CD4-positive, CD25-positive, alpha-beta regulatory T cell (primary cell): ENCODE measurements around the gene FAM107B. TPM values are rescaled to one million over a fixed set of nuclear protein-coding genes. Genes with fewer than 3 reads are reported as not detected.

Source experiments
- ATAC-seq, 2 donors: fragments of 150-1000 bp; cut with Tn5 transposase; one replicate each; pipeline ENCODE4 v1.10.0; 2021; ENCODE audit warnings: low read depth in 2 of 2, moderate number of reproducible peaks in 2 of 2, moderate library complexity in 1 of 2
- DNase-seq, 3 donors: peaks; one replicate each; pipeline versions ENCODE4 v3.0.0 to v3.0.0-alpha.2; 2012 to 2022; ENCODE audit warnings: mixed read lengths in 1 of 3
- H3K27ac ChIP-seq: one replicate; pipeline ENCODE4 v1.7.0; 2013; ENCODE audit warnings: mild to moderate bottlenecking, low read length; ENCODE audit not compliant: insufficient read depth, poor library complexity, severe bottlenecking
- H3K27me3 ChIP-seq: one replicate; pipeline ENCODE4 v1.7.0; 2013; ENCODE audit warnings: low read length; ENCODE audit not compliant: control insufficient read depth, insufficient read depth
- H3K36me3 ChIP-seq: one replicate; pipeline ENCODE4 v1.7.0; 2013; ENCODE audit warnings: mild to moderate bottlenecking, low read length, moderate library complexity; ENCODE audit not compliant: control insufficient read depth, insufficient read depth
- H3K4me1 ChIP-seq: 2 replicates; pipeline ENCODE4 v1.7.0; 2013; ENCODE audit warnings: mild to moderate bottlenecking, low read length; ENCODE audit not compliant: insufficient read depth, control insufficient read depth, poor library complexity, severe bottlenecking
- H3K4me3 ChIP-seq: one replicate; pipeline ENCODE4 v1.7.0; 2013; ENCODE audit warnings: low read depth, mild to moderate bottlenecking, low read length, moderate library complexity
- H3K9me3 ChIP-seq, 2 experiments: 1 replicate in 1 of 2; 2 replicates in 1 of 2; pipeline ENCODE4 v1.7.0; 2013; ENCODE audit warnings: low read length in 2 of 2, mild to moderate bottlenecking in 1 of 2, moderate library complexity in 1 of 2; ENCODE audit not compliant: control insufficient read depth in 2 of 2
- H3K27ac Mint-ChIP-seq, 3 donors: one replicate each; pipeline ENCODE4 v1.8.0; 2020 to 2022; ENCODE audit warnings: mild to moderate bottlenecking in 3 of 3, mixed read lengths in 3 of 3, moderate library complexity in 2 of 3
- H3K27me3 Mint-ChIP-seq: one replicate; pipeline ENCODE4 v1.8.0; 2022; ENCODE audit warnings: mild to moderate bottlenecking, mixed read lengths
- H3K36me3 Mint-ChIP-seq: one replicate; pipeline ENCODE4 v1.8.0; 2020; ENCODE audit warnings: mixed read lengths
- H3K4me1 Mint-ChIP-seq, 4 donors: one replicate each; pipeline ENCODE4 v1.8.0; 2020 to 2022; ENCODE audit warnings: mixed read lengths in 4 of 4, mild to moderate bottlenecking in 1 of 4
- H3K4me3 Mint-ChIP-seq, 4 donors: one replicate each; pipeline ENCODE4 v1.8.0; 2020 to 2022; ENCODE audit warnings: mild to moderate bottlenecking in 4 of 4, mixed read lengths in 4 of 4, moderate library complexity in 3 of 4
- H3K9me3 Mint-ChIP-seq, 7 donors: one replicate each; pipeline ENCODE4 v1.8.0; 2020 to 2022; ENCODE audit warnings: mixed read lengths in 7 of 7, mild to moderate bottlenecking in 3 of 7, moderate library complexity in 2 of 7
- polyA plus RNA-seq, 4 donors: library from polyadenylated mRNA; unstranded; fragments of 300-500 nt; fragmentation: Illumina TruSeq; gene quantifications; one replicate each; pipeline ENCODE4 v1.2.3, GENCODE V29; 2021
- total RNA-seq: library from RNA; stranded (reverse); gene quantifications from one replicate; pipeline ENCODE4 v1.2.3, GENCODE V29; 2022

FAM107B gene
- total and polyA plus RNA-seq, 5 donors from 2014 or later = 202 to 327 (median 296) TPM

GRCh38 chr10:14611968-14612693, 162.6 kb downstream of the FAM107B start:
- Mint-ChIP-seq H3K27me3 (no peaks in the 10 kb centered on the region), H3K27ac (peak overlapping the region in 1 of 3 donors; percentile 10), H3K36me3 (no peaks in the 10 kb centered on the region), H3K4me3 (no peak overlapping the region), H3K9me3 (no peaks in the 10 kb centered on the region), H3K4me1 (peaks cover 1 to 19% (median 11%) of the 10 kb centered on the region in 4 donors)
- no peak for ATAC-seq
- Histone ChIP-seq H3K9me3 (no peaks in the 10 kb centered on the region), H3K36me3 (no peaks in the 10 kb centered on the region), H3K4me3 (no peak overlapping the region), H3K27me3 (no peaks in the 10 kb centered on the region), H3K4me1 (peaks cover 8% of the 10 kb centered on the region), H3K27ac (no peak overlapping the region)
- DNase-seq = no peak

GRCh38 chr10:14609178-14609577, 165.5 kb downstream of the FAM107B start:
- H3K27ac Mint-ChIP-seq = peak overlapping the region in 1 of 3 donors; percentile 39
- peak overlapping the region in 1 of 4 donors; percentile 53 for H3K4me3 Mint-ChIP-seq
- ATAC-seq (no peak), DNase-seq (no peak)
- H3K4me3 ChIP-seq = no peak overlapping the region
- H3K9me3 ChIP-seq = no peaks in the 10 kb centered on the region
- peaks cover 14% of the 10 kb centered on the region for H3K4me1 ChIP-seq
- no peaks in the 10 kb centered on the region for H3K27me3 Mint-ChIP-seq
- no peaks in the 10 kb centered on the region for H3K9me3 Mint-ChIP-seq
- no peaks in the 10 kb centered on the region for H3K27me3 ChIP-seq
- H3K4me1 Mint-ChIP-seq = peaks cover 7 to 22% (median 17%) of the 10 kb centered on the region in 4 donors
- no peaks in the 10 kb centered on the region for H3K36me3 ChIP-seq
- H3K27ac ChIP-seq = no peak overlapping the region
- no peaks in the 10 kb centered on the region for H3K36me3 Mint-ChIP-seq

- Histone ChIP-seq H3K4me1 (peaks cover 14% of the 10 kb centered on the region), H3K9me3 (no peaks in the 10 kb centered on the region), H3K27me3 (no peaks in the 10 kb centered on the region), H3K27ac (no peak overlapping the region), H3K36me3 (no peaks in the 10 kb centered on the region), H3K4me3 (no peak overlapping the region)
- no peak for ATAC-seq
- no peak for DNase-seq
- no peak overlapping the region for H3K27ac Mint-ChIP-seq
- no peaks in the 10 kb centered on the region for H3K27me3 Mint-ChIP-seq
- peaks cover under 1% of the 10 kb centered on the region for H3K36me3 Mint-ChIP-seq
- peak overlapping the region in 1 of 4 donors; percentile 29 for H3K4me3 Mint-ChIP-seq
- H3K4me1 Mint-ChIP-seq = peaks cover 7 to 22% (median 17%) of the 10 kb centered on the region in 4 donors
- H3K9me3 Mint-ChIP-seq = no peaks in the 10 kb centered on the region
These were observed 166.2 kb downstream of the FAM107B start for GRCh38 chr10:14608381-14609001.

GRCh38 chr10:14606633-14607032, 168.1 kb downstream of the FAM107B start:
- peaks cover 14 to 39% (median 25%) of the 10 kb centered on the region in 4 donors for H3K4me1 Mint-ChIP-seq
- no peak for ATAC-seq
- peaks cover 32% of the 10 kb centered on the region for H3K4me1 ChIP-seq

GRCh38 chr10:14605231-14605925, 169.3 kb downstream of the FAM107B start:
- Histone ChIP-seq H3K27ac (peak overlapping the region; percentile 80), H3K36me3 (peaks cover 14% of the 10 kb centered on the region), H3K27me3 (no peaks in the 10 kb centered on the region), H3K4me3 (peak overlapping the region; percentile 93), H3K4me1 (peaks cover 45% of the 10 kb centered on the region), H3K9me3 (no peaks in the 10 kb centered on the region)
- Mint-ChIP-seq H3K27me3 (no peaks in the 10 kb centered on the region), H3K4me1 (peaks cover 14 to 51% (median 34%) of the 10 kb centered on the region in 4 donors), H3K36me3 (peaks cover 16% of the 10 kb centered on the region), H3K4me3 (peak overlapping the region; percentile 90 to 100 (median 94)), H3K27ac (peak overlapping the region; percentile 90 to 99 (median 93)), H3K9me3 (no peaks in the 10 kb centered on the region)
- DNase-seq (peak; percentile 34 to 84 (median 49)), ATAC-seq (peak; percentile 43 to 46)

More at GRCh38 chr10:14606633-14607032, 168.1 kb downstream of the FAM107B start:
- no peaks in the 10 kb centered on the region for H3K27me3 ChIP-seq
- H3K9me3 ChIP-seq = no peaks in the 10 kb centered on the region
- no peak overlapping the region for H3K27ac ChIP-seq
- no peak for DNase-seq
- H3K36me3 ChIP-seq = peaks cover 3% of the 10 kb centered on the region
- Mint-ChIP-seq H3K4me3 (peak overlapping the region in 3 of 4 donors; percentile 63 to 100 (median 90)), H3K36me3 (peaks cover 8% of the 10 kb centered on the region), H3K27me3 (no peaks in the 10 kb centered on the region), H3K9me3 (no peaks in the 10 kb centered on the region), H3K27ac (no peak overlapping the region)
- no peak overlapping the region for H3K4me3 ChIP-seq

- H3K27me3 ChIP-seq = no peaks in the 10 kb centered on the region
- DNase-seq = peak; percentile 64 to 75 (median 69)
- H3K36me3 Mint-ChIP-seq = peaks cover 23% of the 10 kb centered on the region
- peak overlapping the region; percentile 90 to 99 (median 93) for H3K27ac Mint-ChIP-seq
- H3K27me3 Mint-ChIP-seq = no peaks in the 10 kb centered on the region
- peak overlapping the region; percentile 93 for H3K4me3 ChIP-seq
- peaks cover 21% of the 10 kb centered on the region for H3K36me3 ChIP-seq
- H3K27ac ChIP-seq = peak overlapping the region; percentile 80
- no peaks in the 10 kb centered on the region for H3K9me3 ChIP-seq
- peak; percentile 65 to 71 for ATAC-seq
- H3K9me3 Mint-ChIP-seq = no peaks in the 10 kb centered on the region
- H3K4me1 ChIP-seq = peaks cover 54% of the 10 kb centered on the region
- H3K4me3 Mint-ChIP-seq = peak overlapping the region; percentile 90 to 100 (median 94)
- H3K4me1 Mint-ChIP-seq = peaks cover 14 to 60% (median 43%) of the 10 kb centered on the region in 4 donors
These were observed 170.2 kb downstream of the FAM107B start for GRCh38 chr10:14604181-14605142.
